Lung (tissue), 12 donors: ENCODE measurements around the gene FBXL13. TPM values are rescaled to one million over a fixed set of nuclear protein-coding genes. Genes with fewer than 3 reads are reported as not detected.
"Not testable (repeated sequence)": the region's sequence is repeated elsewhere in the genome, so short reads cannot be mapped to it uniquely, and the experiment has no call there.

ENCODE experiments used
- ATAC-seq: fragments of 200-7000 bp; cut with Tn5 transposase; one replicate; pipeline ENCODE4 v1.9.1; 2020; ENCODE audit warnings: moderate number of reproducible peaks; ENCODE audit not compliant: insufficient read depth, low FRiP score
- DNase-seq, 3 donors: peaks; one replicate each; pipeline ENCODE4 v3.0.0-alpha.2; 2013 to 2017
- H3K27ac ChIP-seq, 2 donors: one replicate each; pipeline ENCODE4 v1.5.1; 2013; ENCODE audit warnings: mild to moderate bottlenecking in 2 of 2, moderate library complexity in 2 of 2, control low read depth in 1 of 2, inconsistent platforms in 1 of 2, low read depth in 1 of 2, low read length in 1 of 2
- H3K27me3 ChIP-seq, 3 donors: one replicate each; pipeline ENCODE4 v1.5.1; 2013; ENCODE audit warnings: low read length in 2 of 3; ENCODE audit not compliant: control insufficient read depth in 3 of 3, insufficient read depth in 3 of 3
- H3K36me3 ChIP-seq, 4 donors: one replicate each; pipeline ENCODE4 v1.5.1; 2013; ENCODE audit warnings: low read length in 4 of 4, mild to moderate bottlenecking in 1 of 4, moderate library complexity in 1 of 4; ENCODE audit not compliant: control insufficient read depth in 4 of 4, insufficient read depth in 4 of 4
- H3K4me1 ChIP-seq, 5 donors: one replicate each; pipeline ENCODE4 v1.5.1; 2013; ENCODE audit warnings: low read length in 5 of 5, mild to moderate bottlenecking in 2 of 5, moderate library complexity in 1 of 5; ENCODE audit not compliant: control insufficient read depth in 5 of 5, insufficient read depth in 5 of 5
- H3K4me3 ChIP-seq: one replicate; pipeline ENCODE4 v1.5.1; 2013; ENCODE audit warnings: mild to moderate bottlenecking, control low read depth, moderate library complexity
- H3K9ac ChIP-seq, 2 donors: one replicate each; pipeline ENCODE4 v1.5.1; 2013; ENCODE audit warnings: low read length in 2 of 2, control low read depth in 1 of 2; ENCODE audit not compliant: insufficient read depth in 1 of 2
- H3K9me3 ChIP-seq, 4 donors: one replicate each; pipeline ENCODE4 v1.5.1; 2013; ENCODE audit warnings: low read length in 3 of 4, mild to moderate bottlenecking in 1 of 4, moderate library complexity in 1 of 4; ENCODE audit not compliant: control insufficient read depth in 4 of 4, insufficient read depth in 3 of 4
- CTCF ChIP-seq: IDR thresholded peaks from 2 replicates; pipeline ENCODE4 v1.5.1; 2012; ENCODE audit warnings: mild to moderate bottlenecking; ENCODE audit errors: control extremely low read depth, extremely low read depth
- WGBS, 2 donors: extraction: QIAGEN DNeasy Blood & Tissue Kit; methylation state at CpG; one replicate each; pipeline ENCODE4 v1.1.7; 2013; 5-methylcytosine and 5-hydroxymethylcytosine counted together
- polyA plus RNA-seq, 2 donors: library from polyadenylated mRNA; stranded (reverse); fragments of 200-250 nt; gene quantifications; one replicate each; pipeline ENCODE4 v1.2.1, GENCODE V29; 2013
- total RNA-seq, 2 donors: library from RNA; depleted of rRNA in 1 of 2; stranded (reverse); fragments of >200 nt in 1 of 2; gene quantifications; one replicate each; pipeline ENCODE4 v1.2.1, GENCODE V29; 2014 to 2021
- donor health status: control.
- donor health status: control.
- donor health status: Bipolar disorder and iron deficiency.
- donor health status: healthy.
- donor health status: DM: yes; HTN: yes; CAD: no.

FBXL13 gene
- total and polyA plus RNA-seq, 4 donors: 0.61 to 12.3 (median 3.7) TPM

- Histone ChIP-seq H3K36me3 (no peaks in the 10 kb centered on the region), H3K4me3 (no peak overlapping the region), H3K27ac (no peak overlapping the region), H3K27me3 (no peaks in the 10 kb centered on the region), H3K4me1 (no peaks in the 10 kb centered on the region), H3K9me3 (peaks cover 0 to 7% (median 7%) of the 10 kb centered on the region in 4 donors), H3K9ac (no peak overlapping the region)
- DNase-seq (no peak), ATAC-seq (no peak)
- WGBS, 2 donors: 93 to 98% methylated on average over 2 of the region's 2 CpGs
- no peak for TF ChIP-seq CTCF
These were observed 73.4 kb downstream of the FBXL13 start for GRCh38 chr7:103001210-103001609.

- H3K4me3 ChIP-seq: no peak overlapping the region
- H3K27me3 ChIP-seq: no peaks in the 10 kb centered on the region
- H3K9me3 ChIP-seq: peaks cover 0 to 4% (median 0%) of the 10 kb centered on the region in 4 donors
- peaks cover 0 to 15% (median 3%) of the 10 kb centered on the region in 5 donors for H3K4me1 ChIP-seq
- no peak for ATAC-seq
- H3K9ac ChIP-seq: no peak overlapping the region
- DNase-seq: no peak
- WGBS, 2 donors: 93 to 96% methylated on average over 5 of the region's 5 CpGs
- H3K27ac ChIP-seq: no peak overlapping the region
- no peaks in the 10 kb centered on the region for H3K36me3 ChIP-seq
- no peak for TF ChIP-seq CTCF
These were observed 77.6 kb downstream of the FBXL13 start for GRCh38 chr7:102996957-102997356.

GRCh38 chr7:102995609-102996008, 79.0 kb downstream of the FBXL13 start:
- H3K36me3 ChIP-seq, ATAC-seq, DNase-seq, H3K4me3 ChIP-seq, H3K27me3 ChIP-seq, H3K9ac ChIP-seq, H3K27ac ChIP-seq, H3K9me3 ChIP-seq: not testable (repeated sequence)
- 97 to 98% methylated on average over 5 of the region's 5 CpGs for WGBS, 2 donors
- peaks cover 0 to 20% (median 3%) of the 10 kb centered on the region in 5 donors for H3K4me1 ChIP-seq

GRCh38 chr7:102994567-102994966, 80.0 kb downstream of the FBXL13 start:
- H3K36me3 ChIP-seq: no peaks in the 10 kb centered on the region
- peaks cover 0 to 20% (median 3%) of the 10 kb centered on the region in 5 donors for H3K4me1 ChIP-seq
- ATAC-seq (no peak), DNase-seq (no peak)
- H3K27ac ChIP-seq: no peak overlapping the region
- no peaks in the 10 kb centered on the region for H3K27me3 ChIP-seq
- no peak for TF ChIP-seq CTCF
- H3K9me3 ChIP-seq: peaks cover 0 to 2% (median 0%) of the 10 kb centered on the region in 4 donors
- no peak overlapping the region for H3K9ac ChIP-seq
- 90 to 92% methylated on average over 3 of the region's 3 CpGs for WGBS, 2 donors
- no peak overlapping the region for H3K4me3 ChIP-seq
